ENCODE measurements around the gene FAT4.

Gene FAT4, protein sequence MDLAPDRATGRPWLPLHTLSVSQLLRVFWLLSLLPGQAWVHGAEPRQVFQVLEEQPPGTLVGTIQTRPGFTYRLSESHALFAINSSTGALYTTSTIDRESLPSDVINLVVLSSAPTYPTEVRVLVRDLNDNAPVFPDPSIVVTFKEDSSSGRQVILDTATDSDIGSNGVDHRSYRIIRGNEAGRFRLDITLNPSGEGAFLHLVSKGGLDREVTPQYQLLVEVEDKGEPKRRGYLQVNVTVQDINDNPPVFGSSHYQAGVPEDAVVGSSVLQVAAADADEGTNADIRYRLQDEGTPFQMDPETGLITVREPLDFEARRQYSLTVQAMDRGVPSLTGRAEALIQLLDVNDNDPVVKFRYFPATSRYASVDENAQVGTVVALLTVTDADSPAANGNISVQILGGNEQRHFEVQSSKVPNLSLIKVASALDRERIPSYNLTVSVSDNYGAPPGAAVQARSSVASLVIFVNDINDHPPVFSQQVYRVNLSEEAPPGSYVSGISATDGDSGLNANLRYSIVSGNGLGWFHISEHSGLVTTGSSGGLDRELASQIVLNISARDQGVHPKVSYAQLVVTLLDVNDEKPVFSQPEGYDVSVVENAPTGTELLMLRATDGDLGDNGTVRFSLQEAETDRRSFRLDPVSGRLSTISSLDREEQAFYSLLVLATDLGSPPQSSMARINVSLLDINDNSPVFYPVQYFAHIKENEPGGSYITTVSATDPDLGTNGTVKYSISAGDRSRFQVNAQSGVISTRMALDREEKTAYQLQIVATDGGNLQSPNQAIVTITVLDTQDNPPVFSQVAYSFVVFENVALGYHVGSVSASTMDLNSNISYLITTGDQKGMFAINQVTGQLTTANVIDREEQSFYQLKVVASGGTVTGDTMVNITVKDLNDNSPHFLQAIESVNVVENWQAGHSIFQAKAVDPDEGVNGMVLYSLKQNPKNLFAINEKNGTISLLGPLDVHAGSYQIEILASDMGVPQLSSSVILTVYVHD (N-terminal part only)

GRCh38 chr4:125314676-125315575 lies at the start of gene FAT4:
TSS of gene FAT4 (plus strand) at chr4:125314955. CDS start at chr4:125316412, 1,457 bp downstream.
- DNase-seq (ENCODE audit: low read depth): no peak

- DNase-seq (ENCODE audit: low read depth): no peak
Measured at GRCh38 chr4:125265846-125266245, 48.9 kb upstream of the FAT4 start.

DNA sequence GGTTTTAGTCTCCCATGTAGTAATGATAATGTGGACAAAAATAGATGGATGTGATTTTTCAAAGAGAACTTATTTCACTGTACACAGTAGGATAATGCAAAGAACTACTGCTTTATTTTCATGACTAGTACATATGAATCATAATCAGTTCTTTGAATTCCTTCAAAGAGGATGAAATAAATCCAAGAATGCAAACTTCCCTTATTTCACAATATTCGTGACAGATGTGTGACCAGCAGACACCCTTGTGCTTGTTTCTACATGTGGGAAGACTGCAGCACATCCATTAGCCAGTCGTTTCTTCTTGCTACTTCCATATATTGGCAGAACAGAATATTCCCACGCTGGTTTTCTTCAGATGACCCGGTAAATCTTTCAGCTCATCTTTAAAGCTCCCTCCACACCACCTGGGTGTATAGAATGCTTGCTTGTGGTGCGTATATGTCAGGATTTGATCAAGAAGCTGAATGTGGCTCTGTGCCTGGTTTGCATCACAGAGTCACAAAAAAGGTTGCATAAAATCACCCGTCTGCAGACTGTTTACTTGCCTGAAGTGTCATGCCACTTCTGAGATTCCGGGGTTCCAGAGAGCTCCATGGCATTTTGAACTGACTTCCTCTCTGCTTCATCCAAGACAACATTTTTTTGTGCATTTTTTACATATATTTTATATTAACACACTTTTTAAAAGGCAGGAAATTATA lies 47.7 kb upstream of the FAT4 start:
- DNase-seq (ENCODE audit: low read depth): no peak

- no peak for DNase-seq (ENCODE audit: low read depth)
Measured at GRCh38 chr4:125267630-125268029, 47.1 kb upstream of the FAT4 start.

- no peak for DNase-seq (ENCODE audit: low read depth)
Measured at GRCh38 chr4:125268068-125268755, 46.5 kb upstream of the FAT4 start.

- no peak for DNase-seq (ENCODE audit: low read depth)
Measured at GRCh38 chr4:125276811-125277210, 37.9 kb upstream of the FAT4 start.

GRCh38 chr4:125277790-125278189 lies 37.0 kb upstream of the FAT4 start:
- DNase-seq (ENCODE audit: low read depth): no peak

GRCh38 chr4:125280892-125281403 lies 33.8 kb upstream of the FAT4 start:
- DNase-seq (ENCODE audit: low read depth): no peak

DNA sequence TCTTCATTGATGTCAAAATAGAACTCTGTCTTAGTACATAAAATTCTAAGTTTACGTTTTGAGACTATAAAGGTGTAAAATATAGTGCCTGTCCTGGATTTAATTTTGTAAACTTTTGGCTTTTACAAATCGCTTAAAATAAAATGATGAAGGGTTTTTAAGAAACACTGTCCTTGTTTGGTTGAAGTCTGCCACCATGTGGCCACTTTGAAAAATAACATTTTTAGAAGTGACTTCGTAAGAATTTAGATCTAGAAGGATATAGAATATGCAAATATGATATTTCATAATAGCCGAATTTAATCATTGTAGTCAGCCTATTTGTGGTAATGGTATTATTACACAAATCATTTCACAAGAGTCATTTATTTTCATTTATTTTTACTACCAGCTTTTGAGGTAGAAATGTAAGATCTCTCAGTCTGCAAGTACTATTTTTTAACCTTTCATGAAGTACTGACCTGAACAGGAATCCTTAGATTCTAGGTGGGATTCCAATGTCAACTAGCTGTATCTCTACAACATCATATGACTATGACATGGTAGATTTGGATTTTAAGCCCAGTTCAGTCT lies 31.0 kb upstream of the FAT4 start:
- no peak for DNase-seq (ENCODE audit: low read depth)

DNA sequence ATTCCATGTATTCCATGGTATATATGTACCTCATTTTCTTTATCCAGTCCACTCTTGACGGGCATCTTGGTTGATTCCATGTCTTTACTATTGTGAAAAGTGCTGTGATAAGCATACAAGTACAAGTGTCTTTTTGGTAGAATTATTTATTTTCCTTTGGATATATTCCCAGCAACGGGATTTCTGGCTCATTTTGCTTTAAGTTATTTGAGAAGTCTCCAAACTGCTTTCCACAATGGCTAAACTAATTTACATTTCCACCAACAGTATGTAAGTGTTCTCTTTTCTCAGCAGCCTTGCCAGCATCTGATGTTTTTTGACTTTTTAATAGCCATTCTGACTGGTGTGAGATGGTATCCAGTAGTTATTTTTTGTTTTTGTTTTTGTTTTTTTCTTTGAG lies 17.6 kb upstream of the FAT4 start:
- no peak for DNase-seq (ENCODE audit: low read depth)

GRCh38 chr4:125303058-125303457 lies 11.7 kb upstream of the FAT4 start:
- DNase-seq (ENCODE audit: low read depth): no peak

DNA sequence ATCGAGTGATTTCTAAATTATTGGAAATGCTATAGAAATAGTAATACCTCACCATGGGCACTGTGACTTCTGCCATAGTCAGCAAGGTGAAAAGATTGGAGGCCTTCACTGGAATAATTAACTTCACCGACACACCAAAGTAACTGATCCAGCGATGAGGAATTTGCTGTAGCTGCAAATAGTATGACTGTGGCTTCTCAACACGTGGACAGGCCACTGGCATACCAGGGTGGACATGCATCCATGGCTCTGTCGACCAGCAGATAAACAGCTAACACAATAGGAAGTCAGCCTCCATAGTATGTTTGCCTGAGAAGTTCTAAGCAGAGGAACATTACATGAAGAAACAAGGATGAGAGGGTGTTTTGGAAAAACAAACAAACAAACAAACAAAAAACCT lies 10.9 kb upstream of the FAT4 start:
- no peak for DNase-seq (ENCODE audit: low read depth)

- DNase-seq (ENCODE audit: low read depth): no peak
Measured at GRCh38 chr4:125306112-125306511, 8.6 kb upstream of the FAT4 start.

- no peak for DNase-seq (ENCODE audit: low read depth)
Measured at GRCh38 chr4:125306533-125306932, 8.2 kb upstream of the FAT4 start.

DNA sequence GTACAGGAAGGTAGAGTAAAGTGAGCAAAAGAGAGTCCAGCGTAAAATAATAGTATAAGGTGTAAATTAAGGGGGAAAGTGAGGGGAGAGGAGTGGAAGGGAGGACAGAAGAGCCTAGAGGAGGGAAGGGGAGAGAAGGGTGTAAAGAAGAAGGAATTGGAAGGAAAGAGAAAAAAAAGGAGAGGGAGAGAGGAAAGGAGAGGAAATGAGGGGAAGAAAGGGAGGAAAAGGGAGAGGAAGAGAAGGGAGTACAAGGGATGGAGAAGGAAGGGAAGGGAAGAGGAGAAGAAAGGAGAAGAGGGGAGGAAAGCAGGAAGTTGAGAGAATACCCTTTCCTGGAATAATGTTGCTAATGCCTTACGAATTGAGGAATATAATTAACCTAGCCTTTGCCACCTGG lies 3.3 kb upstream of the FAT4 start:
- no peak for DNase-seq (ENCODE audit: low read depth)

- DNase-seq (ENCODE audit: low read depth): no peak
Measured at GRCh38 chr4:125313497-125313896, 1.3 kb upstream of the FAT4 start.

GRCh38 chr4:125313989-125314667 lies 627 bp upstream of the FAT4 start:
- DNase-seq (ENCODE audit: low read depth): no peak

- DNase-seq (ENCODE audit: low read depth): no peak
Measured at GRCh38 chr4:125315576-125316400, 1.0 kb downstream of the FAT4 start.

- no peak for DNase-seq (ENCODE audit: low read depth)
Measured at GRCh38 chr4:125316401-125316790, 1.6 kb downstream of the FAT4 start.
